GM21515 (cell line): ENCODE data around the gene LIMA1.
"Not testable (repeated sequence)": the region's sequence is repeated elsewhere in the genome, so short reads cannot be mapped to it uniquely, and the experiment has no call there.

Experiments
- ATAC-seq: cut with Tn5 transposase; IDR thresholded peaks from one replicate; pipeline ENCODE4 v1.9.1; 2021; ENCODE audit not compliant: unreplicated experiment

Gene LIMA1

GRCh38 chr12:50248411-50248810, 34.9 kb downstream of the LIMA1 start:
- ATAC-seq, result no peak

GRCh38 chr12:50247665-50248064, 35.7 kb downstream of the LIMA1 start:
- ATAC-seq, result not testable (repeated sequence)

DNA sequence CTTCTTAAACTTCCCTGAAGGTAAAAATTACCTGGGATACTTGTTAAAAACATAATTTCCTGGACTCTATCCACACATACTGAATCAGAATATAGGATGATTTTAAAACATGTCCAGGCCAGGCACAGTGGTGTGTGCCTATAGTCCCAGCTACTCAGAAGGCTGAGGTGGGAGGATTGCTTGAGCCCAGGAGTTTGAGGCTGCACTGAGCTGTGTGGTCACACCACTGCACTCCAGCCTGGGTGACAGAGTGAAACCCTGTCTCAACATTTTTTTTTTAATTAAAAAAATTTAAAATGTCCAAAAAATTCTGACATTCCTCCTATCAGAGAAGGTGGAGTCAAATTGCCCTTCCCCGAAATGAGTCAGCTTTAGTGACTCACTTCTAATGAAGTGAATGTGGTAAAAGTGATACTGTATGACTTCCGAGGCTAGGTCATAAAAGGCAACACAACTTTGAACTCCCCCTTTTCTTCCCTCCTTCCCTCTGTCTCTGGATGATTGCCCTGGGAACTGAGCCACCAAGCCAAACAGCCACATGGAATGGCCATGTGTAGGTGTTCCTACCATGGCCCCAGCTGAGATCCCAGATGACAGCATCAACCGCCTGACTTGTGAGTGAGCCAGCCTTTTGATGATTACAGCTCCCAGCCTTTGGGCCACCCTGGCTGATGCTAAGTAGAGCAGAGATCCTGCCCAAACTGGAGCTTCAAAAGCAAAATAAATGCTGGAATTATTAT, 36.3 kb downstream of the LIMA1 start:
- no peak for ATAC-seq

DNA sequence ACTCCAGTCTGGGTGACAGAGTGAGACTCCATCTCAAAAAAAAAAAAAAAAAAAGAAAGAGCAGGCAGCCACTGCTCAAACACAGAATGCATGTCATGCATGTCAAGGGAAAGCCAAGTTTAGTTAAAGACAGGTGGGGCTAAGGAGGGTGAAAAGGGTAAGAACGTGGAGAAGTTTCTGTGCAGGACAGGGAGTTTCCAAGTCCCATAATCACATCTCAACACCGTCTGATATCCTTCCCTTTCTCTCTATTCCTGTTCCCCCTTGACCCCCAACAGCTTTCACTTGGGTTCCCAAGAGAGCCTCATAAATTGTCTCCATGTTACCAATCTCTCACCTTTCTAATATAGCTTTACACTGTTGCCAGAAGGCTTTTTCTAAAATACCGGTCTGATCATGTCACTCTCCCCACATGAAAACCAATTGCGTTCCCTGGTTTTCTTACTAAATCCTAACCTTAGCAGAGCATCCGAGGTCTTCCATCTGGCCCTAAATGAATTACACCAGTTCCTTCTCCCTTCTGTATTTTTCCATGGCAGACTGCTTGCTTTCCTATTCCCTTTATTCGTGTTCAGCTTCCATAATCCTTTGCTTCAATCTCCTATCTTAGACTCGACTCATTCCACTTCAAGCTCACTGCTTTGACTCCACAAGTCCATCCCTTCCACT, 37.0 kb downstream of the LIMA1 start:
- no peak for ATAC-seq

- no peak for ATAC-seq
Observed at GRCh38 chr12:50243507-50243906, 39.8 kb downstream of the LIMA1 start.

DNA sequence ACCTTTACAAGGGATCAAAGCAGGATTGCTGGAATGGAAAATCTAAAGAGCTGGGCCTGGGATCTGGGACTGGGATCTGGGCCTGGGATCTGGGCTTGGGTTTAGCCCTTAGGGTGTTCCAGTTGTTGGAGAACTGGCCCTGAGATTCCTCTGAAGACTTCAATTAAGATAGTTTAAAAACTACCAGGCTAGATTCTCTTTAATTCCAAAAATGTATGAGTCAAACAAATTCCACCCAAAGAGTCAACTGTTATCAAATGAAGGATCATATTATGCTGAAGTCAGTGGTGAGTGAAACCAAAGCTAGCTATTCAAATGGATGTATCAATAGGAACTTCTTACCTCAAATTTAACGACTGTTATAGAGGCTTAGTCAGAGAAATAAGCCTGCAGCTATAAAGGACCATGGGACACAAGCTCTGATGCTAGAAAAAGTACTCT, 40.5 kb downstream of the LIMA1 start:
- no peak for ATAC-seq

DNA sequence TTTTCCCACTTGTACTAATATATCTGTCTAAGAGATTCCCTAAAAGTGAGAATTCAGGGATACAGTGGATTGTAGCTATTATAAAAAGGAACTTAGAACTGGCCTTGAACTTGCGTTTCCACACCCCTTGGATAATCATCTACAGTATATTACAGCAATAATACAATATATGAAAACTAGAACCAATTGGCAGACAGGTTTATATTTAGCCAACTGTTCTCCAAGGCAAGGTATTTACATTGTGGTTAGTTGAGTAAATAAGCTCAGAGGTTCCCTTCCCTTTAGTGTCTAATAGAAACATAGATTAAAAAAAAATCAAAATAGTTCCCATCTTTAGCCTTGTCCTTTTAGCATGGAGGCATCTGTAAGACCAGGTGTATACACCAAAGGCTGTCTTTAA, 42.1 kb downstream of the LIMA1 start:
- ATAC-seq, result no peak

DNA sequence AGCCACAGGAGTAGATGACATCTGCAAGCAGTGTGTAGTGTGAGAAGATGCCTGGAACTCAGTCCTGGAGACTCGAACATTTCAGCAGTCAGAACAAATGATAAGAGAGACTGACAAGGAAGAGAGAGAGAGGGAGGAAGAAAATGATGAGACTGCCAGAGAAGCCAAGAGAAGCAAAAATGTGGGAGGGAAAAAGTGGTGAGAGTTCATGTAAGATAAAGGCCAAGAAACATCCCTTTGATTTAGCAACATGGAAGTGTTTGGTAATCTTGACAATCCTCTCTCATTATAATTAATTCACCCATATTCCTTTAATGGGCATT, 42.6 kb downstream of the LIMA1 start:
- ATAC-seq, result no peak

DNA sequence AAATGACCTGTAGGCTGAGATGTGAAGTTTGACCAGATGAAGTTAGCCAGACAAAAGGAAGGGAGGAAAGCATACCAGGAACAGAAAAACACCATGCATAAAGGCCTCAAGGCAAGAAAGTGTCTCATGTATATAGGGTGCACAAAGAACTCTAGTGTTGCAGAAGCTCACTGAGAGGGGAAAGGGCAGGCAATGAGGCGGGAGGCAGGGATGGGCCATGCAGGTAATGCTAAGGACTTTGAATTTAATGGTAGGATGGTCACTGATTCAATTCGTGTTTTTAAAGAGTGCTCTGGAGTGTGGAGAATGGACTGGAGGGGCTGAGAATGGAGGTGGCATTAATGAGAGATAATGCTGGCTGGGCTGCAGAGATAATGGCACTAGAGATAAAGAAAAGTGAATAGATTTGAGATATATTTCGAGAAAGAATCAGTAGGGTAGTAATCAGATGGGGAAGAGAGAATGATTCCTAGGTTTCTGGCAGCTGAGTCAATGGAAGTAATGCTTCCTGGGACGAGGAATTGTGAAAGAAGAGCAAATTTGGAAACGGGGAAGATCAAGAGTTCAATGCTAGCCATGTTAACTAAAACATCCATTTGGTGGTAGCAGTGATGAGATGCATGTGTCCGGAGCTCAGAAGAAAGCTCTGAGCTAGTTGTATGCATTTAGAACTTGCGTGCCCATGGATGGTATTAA, 43.1 kb downstream of the LIMA1 start:
- no peak for ATAC-seq

DNA sequence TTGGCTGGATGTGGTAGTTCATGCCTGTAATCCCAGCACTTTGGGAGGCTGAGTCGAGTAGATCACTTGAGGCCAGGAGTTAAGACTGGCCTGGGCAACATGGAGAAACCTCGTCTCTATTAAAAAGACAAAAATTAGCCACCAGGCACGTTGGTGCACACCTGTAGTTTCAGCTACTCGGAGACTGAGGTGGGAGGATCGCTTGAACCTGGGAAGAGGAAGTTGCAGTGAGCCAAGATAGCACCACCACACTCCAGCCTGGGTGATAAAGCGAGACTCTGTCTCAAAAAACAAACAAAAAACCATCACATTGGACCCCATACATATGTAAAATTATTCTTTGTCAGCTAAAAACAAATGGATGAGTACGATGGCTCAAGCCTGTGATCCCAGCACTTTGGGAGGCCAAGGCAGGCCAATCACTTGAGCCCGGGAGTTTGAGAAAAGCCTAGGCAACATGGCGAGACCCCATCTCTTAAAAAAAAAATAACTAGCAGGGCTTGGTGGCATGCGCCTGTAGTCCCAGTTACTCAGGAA, 43.9 kb downstream of the LIMA1 start:
- ATAC-seq, result no peak

DNA sequence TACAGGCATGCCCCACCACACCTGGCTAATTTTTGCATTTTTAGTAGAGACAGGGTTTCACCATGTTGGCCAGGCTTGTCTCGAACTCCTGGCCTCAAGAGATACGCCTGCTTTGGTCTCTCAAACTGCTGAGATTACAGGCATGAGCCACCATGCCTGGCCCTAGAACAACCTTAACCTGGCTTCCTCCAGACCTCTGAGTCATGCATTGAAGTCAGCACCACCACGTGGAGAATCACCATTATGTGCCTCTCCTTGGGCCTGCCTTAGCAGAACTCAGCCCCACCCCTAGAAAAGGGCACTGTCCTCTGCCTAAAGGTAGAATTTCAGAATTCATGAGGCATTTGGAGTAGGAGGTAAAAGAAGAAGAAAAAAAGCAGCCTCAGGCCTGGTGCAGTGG, 49.0 kb downstream of the LIMA1 start:
- no peak for ATAC-seq

- ATAC-seq, result no peak
Observed at GRCh38 chr12:50232771-50233209, 50.5 kb downstream of the LIMA1 start.

GRCh38 chr12:50232206-50232605, 51.1 kb downstream of the LIMA1 start:
- ATAC-seq, result no peak

- ATAC-seq, result no peak
Observed at GRCh38 chr12:50231346-50231745, 52.0 kb downstream of the LIMA1 start.

GRCh38 chr12:50230217-50230616, 53.1 kb downstream of the LIMA1 start:
- no peak for ATAC-seq

DNA sequence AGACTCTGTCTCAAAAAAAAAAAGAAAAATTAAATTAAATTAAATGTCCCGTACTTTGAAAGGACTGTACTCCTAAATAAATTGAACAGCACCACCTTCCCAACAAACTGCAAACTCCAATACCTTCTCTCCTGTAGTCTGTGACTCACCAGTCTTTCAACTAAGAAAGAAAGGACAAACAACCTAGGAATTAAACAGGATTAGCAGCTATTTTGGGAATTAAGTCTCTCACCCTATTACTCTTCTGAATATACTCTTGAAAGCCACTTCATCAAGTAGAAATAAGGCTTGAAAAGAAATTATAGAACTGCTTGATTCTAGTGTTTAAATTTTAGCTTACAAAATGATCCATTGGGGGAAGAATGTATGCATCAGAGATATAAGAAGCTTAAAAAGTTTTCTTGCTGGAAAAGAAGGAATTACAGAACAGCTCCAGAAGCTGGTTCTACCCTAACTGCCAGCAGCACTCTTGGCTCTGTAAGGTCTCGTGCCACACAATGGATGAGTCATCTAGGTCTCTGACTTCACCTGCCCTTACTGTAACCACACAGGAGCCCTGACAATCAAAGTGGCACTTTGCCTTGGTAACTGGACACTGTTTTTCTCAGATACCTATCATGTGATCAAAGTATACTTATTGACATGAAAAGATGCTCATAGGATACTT, 59.2 kb downstream of the LIMA1 start:
- no peak for ATAC-seq

GRCh38 chr12:50222275-50222783, 61.0 kb downstream of the LIMA1 start:
- no peak for ATAC-seq

DNA sequence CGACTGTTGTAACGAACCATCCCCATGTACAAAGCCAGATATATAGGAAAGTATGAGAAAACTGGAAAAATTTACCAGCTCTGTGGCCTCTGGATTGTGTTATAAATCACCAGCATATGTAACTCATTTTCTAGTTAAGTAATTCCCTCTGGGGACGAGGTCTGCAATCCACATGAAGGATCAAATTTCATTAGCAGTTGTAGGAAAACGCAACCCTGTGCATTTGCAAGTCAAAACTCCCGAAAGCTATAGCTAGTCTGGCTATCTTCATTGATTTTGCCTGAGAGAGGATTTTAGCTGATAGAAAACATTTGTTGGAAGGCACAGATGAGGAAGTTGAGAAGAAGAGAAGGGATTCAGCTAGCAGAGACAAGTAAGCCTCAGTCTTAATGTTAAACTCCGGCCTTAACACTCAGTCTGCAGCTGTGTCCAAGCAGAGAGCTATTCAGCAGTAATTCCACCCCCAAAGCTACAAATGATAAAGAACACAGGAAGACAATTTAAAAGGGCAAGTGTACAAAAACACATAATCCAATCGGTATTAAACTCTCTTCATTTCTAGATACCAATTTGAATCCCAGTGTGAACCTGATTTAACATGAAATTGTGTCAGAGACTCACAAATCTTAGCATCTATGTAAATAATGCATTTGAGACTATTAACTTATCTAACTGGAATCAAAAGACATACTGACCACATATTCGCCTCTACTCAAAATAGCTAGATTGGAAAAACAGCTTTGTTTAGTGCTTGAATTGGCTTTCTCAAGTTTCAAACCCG, 61.9 kb downstream of the LIMA1 start:
- no peak for ATAC-seq

DNA sequence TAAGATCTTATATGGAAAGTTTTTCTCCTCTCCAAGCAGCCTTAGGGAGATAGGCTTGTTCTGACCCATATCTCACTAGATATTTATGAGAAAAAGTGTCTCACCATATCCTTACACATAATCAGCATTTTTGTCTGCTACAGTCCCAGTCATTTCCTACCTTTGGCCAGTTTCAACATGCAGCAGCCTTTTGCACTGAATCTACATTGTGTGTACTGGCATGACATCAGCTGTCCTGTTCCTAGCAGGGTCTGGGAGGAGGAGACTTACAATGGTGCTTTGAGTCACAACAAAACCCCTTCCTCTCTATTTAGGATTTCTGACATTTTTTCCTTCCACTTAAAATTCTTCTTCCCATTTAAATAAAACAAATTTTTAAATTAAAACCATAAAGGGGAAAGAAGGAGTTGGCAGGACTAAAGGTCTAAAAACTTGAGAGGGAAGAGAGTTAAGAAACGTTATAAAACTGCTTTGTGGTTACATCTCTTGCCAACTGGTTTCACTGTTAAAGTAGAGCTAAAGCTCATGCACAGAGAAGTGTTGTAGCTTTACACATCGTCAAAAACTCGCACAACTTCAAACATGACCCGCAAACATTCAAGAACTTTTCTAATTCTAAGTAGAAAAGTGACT, 62.8 kb downstream of the LIMA1 start:
- no peak for ATAC-seq

DNA sequence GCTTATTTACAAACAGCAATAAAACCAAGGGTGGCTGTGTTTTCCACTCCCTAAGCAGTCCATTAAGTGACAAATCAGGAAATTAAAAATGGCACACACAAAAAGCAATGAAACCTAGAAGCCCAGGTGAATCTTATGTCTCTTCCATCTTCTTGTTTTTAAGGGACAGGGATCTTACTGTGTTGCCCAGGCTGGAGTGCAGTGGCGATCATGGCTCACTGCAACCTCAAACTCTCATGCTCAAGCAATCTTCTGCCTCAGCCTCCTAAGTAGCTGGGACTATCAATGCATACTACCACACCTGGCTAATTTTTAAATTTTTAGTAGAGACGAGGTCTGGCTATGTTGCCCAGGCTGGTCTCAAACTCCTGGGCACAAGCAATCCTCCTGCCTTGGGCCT, 63.8 kb downstream of the LIMA1 start:
- no peak for ATAC-seq
